GM06990 (cell line): ENCODE data around the gene LAMA2.

Experiments used
- DNase-seq: peaks from one replicate; pipeline ENCODE4 v3.0.0-alpha.2; 2011; ENCODE audit not compliant: insufficient read length; ENCODE audit errors: extremely low read depth
- H3K27me3 ChIP-seq: replicated peaks from 2 replicates; pipeline ENCODE4 v1.6.0; 2011; ENCODE audit warnings: low read length; ENCODE audit not compliant: control insufficient read depth, insufficient read depth
- H3K36me3 ChIP-seq: 2 replicates; pipeline ENCODE4 v1.5.1; 2011; ENCODE audit warnings: low read length; ENCODE audit not compliant: control insufficient read depth, insufficient read depth
- H3K4me3 ChIP-seq: replicated peaks from 2 replicates; pipeline ENCODE4 v1.5.1; 2011; ENCODE audit warnings: low read depth, mild to moderate bottlenecking, control low read depth, low read length
- TF ChIP-seq, protein P1 (sequence below): IDR thresholded peaks from 2 replicates; pipeline ENCODE4 v1.5.1; 2011; ENCODE audit warnings: low read length, control low read depth, mild to moderate bottlenecking, inconsistent platforms; ENCODE audit not compliant: insufficient read depth, poor library complexity, severe bottlenecking

The LAMA2 gene

DNA sequence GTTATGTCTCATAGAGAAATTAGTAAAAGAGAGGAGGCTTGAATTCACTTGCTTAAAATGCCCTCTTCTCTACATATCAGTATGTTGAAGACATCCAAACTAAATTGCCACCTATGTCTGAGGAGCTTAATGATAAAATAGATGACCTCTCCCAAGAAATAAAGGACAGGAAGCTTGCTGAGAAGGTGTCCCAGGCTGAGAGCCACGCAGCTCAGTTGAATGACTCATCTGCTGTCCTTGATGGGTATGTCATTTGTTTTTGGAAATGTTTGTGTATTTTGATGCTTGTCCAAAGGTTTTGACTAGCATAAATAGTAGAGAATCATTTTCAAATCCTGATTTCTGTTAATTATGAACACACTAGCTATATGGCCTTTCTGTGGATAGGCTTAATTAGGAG lies 519.3 kb downstream of the LAMA2 start:
- H3K4me3 ChIP-seq = no peak overlapping the region
- TF ChIP-seq, protein P1, sequence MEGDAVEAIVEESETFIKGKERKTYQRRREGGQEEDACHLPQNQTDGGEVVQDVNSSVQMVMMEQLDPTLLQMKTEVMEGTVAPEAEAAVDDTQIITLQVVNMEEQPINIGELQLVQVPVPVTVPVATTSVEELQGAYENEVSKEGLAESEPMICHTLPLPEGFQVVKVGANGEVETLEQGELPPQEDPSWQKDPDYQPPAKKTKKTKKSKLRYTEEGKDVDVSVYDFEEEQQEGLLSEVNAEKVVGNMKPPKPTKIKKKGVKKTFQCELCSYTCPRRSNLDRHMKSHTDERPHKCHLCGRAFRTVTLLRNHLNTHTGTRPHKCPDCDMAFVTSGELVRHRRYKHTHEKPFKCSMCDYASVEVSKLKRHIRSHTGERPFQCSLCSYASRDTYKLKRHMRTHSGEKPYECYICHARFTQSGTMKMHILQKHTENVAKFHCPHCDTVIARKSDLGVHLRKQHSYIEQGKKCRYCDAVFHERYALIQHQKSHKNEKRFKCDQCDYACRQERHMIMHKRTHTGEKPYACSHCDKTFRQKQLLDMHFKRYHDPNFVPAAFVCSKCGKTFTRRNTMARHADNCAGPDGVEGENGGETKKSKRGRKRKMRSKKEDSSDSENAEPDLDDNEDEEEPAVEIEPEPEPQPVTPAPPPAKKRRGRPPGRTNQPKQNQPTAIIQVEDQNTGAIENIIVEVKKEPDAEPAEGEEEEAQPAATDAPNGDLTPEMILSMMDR = no peak
- H3K27me3 ChIP-seq = no peaks in the 10 kb centered on the region
- no peak for DNase-seq
- no peaks in the 10 kb centered on the region for H3K36me3 ChIP-seq

DNA sequence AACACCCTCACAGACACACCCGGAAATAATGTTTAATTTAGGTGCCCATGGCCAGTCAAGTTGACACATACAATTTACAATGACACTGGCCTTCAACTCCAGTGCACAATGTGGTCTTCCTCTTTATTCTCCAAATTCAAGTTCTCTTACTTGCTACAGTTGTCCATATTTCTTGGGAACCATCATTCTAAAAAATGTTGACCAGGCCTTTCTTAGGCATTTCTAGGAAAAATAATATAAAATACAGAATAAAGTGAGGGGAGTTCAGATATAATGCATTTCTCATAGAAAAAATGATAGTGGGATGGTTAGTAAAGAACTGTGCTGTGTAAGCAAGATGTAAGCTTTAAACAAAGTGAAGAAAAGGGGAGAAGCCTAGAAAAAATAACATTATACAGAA lies 528.2 kb downstream of the LAMA2 start:
- H3K4me3 ChIP-seq = no peak overlapping the region
- DNase-seq = no peak
- TF ChIP-seq, protein P1 = no peak
- H3K36me3 ChIP-seq = no peaks in the 10 kb centered on the region
- no peaks in the 10 kb centered on the region for H3K27me3 ChIP-seq

DNA sequence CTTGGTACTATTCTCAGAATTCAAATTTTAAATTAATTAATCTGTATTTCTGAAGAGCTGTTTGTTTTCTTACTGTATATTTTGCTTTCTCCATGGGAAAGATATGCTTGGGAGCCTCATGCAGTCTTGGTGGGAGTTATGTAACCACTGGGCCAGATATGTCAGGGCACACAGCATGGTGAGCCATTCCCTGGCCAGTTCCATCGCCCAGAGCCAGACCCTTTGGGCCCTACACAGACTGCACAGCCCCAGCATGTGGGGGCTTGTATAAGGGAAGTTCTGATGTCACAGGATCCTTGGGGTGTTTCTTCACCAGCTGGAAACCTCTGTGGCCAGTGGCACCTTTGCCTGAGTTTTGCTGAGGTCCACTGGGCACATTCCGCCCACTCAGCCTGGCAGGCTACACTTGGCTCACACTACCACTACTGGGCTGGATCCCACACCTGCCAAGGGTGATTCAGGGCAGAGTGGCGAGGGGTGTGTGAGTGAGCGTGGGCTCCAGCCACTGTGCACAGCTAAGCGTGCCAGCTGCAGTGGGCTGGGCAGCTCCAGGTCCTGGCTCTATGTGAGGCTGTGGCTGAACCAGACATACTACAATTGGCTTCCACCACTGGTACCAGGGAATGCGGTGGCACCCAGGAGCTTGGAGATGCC lies 533.5 kb downstream of the LAMA2 start:
- Histone ChIP-seq H3K27me3 (no peaks in the 10 kb centered on the region), H3K36me3 (no peaks in the 10 kb centered on the region), H3K4me3 (no peak overlapping the region)
- DNase-seq = no peak
- TF ChIP-seq, protein P1 = no peak

DNA sequence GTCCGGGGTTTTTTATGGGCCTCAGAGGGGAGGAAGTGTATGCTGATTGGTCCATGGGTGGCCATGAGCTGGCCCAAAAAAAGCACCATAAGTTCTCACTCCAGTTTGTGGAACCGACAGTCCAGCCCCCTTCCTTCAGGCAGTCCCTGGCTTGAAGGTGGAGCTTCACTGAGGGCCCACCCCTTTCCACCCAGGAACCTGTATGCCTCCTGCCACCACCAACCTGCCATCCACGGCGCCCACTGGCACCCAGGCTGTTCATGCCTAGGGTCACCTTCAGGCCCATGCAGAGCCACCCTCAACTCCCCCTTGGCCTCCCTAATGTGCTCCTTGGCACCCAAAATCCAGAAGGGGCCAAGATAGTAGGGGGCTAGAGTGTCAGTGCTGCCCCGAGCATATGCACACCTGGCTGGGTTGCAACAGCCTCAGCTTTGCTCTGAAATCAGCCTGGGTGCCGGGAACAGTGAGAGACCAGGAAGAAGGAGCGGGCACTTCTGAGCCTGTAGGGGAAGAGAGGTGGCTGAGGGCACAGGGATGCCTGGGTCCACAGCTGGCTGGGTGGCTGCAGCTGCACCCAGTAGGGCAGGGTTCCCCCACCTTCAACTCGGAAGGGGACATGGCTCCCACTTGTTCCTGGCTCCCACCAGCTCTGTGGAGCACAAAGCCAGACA lies 534.6 kb downstream of the LAMA2 start:
- H3K4me3 ChIP-seq = no peak overlapping the region
- H3K36me3 ChIP-seq = no peaks in the 10 kb centered on the region
- DNase-seq = no peak
- no peaks in the 10 kb centered on the region for H3K27me3 ChIP-seq
- TF ChIP-seq, protein P1 = no peak

DNA sequence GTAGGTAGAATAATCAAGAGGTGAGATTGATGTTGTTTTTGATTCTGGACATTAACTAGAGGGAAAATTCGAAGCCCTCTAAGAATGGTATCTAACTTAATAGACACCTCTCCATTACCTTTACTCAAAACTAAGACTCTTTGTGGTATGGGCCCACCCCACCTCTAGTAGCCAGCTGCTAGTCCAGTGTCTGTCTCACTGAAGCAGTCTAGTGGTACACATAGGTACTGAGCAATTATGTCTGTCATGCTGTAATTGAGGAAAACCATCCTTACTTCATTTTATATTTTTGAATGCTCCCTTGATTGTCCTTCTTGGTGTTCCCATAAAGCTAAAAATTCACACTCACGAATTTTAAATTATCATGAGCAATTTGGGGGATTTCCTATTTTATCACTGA lies 536.4 kb downstream of the LAMA2 start:
- Histone ChIP-seq H3K36me3 (no peaks in the 10 kb centered on the region), H3K27me3 (no peaks in the 10 kb centered on the region), H3K4me3 (no peak overlapping the region)
- TF ChIP-seq, protein P1 = no peak
- no peak for DNase-seq
